Loucy (cell line): Measurements from ENCODE around the gene WIPI1.

Experiments
- EZH2phosphoT487 ChIP-seq: fragments of 200-600 bp; IDR thresholded peaks from 2 replicates; pipeline ENCODE4 v1.6.1; 2018; ENCODE audit warnings: antibody characterized with exemption, mild to moderate bottlenecking, moderate library complexity, borderline replicate concordance
- TF ChIP-seq, protein P1 (sequence below): fragments of 200-600 bp; sonication (generic); conservative IDR thresholded peaks from 2 replicates; pipeline ENCODE4 v1.5.1; 2014; ENCODE audit warnings: mild to moderate bottlenecking, antibody characterized with exemption, low read length

- TF ChIP-seq, protein P1, sequence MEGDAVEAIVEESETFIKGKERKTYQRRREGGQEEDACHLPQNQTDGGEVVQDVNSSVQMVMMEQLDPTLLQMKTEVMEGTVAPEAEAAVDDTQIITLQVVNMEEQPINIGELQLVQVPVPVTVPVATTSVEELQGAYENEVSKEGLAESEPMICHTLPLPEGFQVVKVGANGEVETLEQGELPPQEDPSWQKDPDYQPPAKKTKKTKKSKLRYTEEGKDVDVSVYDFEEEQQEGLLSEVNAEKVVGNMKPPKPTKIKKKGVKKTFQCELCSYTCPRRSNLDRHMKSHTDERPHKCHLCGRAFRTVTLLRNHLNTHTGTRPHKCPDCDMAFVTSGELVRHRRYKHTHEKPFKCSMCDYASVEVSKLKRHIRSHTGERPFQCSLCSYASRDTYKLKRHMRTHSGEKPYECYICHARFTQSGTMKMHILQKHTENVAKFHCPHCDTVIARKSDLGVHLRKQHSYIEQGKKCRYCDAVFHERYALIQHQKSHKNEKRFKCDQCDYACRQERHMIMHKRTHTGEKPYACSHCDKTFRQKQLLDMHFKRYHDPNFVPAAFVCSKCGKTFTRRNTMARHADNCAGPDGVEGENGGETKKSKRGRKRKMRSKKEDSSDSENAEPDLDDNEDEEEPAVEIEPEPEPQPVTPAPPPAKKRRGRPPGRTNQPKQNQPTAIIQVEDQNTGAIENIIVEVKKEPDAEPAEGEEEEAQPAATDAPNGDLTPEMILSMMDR: no peak
- TF ChIP-seq EZH2phosphoT487: no peak
Measured at GRCh38 chr17:68382582-68383085, 74.7 kb downstream of the WIPI1 start.
